ENCODE data around the gene SLC12A3.

The SLC12A3 gene

DNA sequence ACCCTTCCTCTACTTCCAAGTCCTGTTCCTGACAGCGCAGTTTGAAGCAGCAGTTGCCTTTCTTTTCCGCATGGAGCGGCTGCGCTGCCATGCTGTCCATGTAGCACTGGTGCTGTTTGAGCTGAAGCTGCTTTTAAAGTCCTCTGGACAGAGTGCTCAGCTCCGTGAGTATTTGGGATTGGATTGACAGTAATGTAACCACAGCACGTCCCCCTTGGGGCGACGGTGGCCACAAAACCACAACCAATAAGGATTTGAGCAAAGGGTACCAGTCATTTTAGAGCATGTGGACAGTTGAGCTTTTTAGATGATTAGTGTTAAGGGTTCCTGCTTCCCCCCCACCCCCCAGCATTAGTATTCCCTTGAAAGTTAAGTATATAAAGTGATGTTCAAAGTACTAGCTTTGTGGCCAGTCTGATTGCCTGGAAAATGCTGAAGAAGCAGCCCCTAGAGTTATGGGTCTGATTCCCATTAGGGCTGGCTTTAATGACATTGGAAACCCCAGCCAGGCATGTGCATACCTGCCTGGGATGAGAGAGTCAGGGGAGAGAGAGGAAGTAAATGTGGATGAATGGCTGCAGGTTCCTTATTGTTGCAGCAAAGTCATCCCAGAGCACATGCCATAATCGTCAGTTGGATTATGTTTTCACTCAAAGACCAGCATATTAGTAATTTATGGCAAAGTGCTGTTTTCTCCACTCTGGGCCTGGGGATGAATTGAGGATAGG, 31.6 kb upstream of the SLC12A3 start:
- Histone ChIP-seq H3K4me1 (ENCODE audit: control insufficient read depth in 1 of 2, insufficient read depth in 2 of 2, low read length in 2 of 2) (no peaks in the 10 kb centered on the region), H3K36me3 (ENCODE audit: control insufficient read depth in 1 of 2, insufficient read depth in 2 of 2, low read length in 2 of 2) (peaks cover 50 to 76% of the 10 kb centered on the region in 2 donors), H3K27me3 (ENCODE audit: low read depth, low read length) (no peaks in the 10 kb centered on the region), H3K27ac (ENCODE audit: low read length) (no peak overlapping the region), H3K9me3 (ENCODE audit: control insufficient read depth in 1 of 2, low read length in 2 of 2) (no peaks in the 10 kb centered on the region), H3K4me3 (ENCODE audit: low read depth in 1 of 2, low read length in 2 of 2) (no peak overlapping the region)

DNA sequence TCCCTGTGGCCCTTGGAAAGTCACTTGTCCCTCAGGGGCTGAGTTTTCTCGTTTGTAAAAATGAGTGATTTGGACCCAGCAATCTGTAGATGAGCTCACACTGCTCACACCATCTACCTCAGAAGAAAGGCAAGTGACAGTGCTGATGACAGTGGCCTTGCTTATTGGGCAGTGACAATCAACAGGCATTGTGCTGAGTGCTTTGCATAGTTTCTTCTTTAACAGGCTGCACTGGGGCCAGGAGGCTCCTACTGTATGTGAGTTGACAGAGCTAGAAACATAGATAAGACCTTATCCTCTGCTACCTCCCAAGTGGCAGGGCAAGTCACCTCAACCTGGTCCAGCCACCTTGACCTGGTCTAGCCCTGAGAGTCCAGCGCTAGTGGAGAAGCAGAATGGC, 29.7 kb upstream of the SLC12A3 start:
- H3K4me1 ChIP-seq (ENCODE audit: control insufficient read depth in 1 of 2, insufficient read depth in 2 of 2, low read length in 2 of 2) = no peaks in the 10 kb centered on the region
- no peaks in the 10 kb centered on the region for H3K9me3 ChIP-seq (ENCODE audit: control insufficient read depth in 1 of 2, low read length in 2 of 2)
- no peak overlapping the region for H3K4me3 ChIP-seq (ENCODE audit: low read depth in 1 of 2, low read length in 2 of 2)
- peaks cover 56 to 82% of the 10 kb centered on the region in 2 donors for H3K36me3 ChIP-seq (ENCODE audit: control insufficient read depth in 1 of 2, insufficient read depth in 2 of 2, low read length in 2 of 2)
- no peak overlapping the region for H3K27ac ChIP-seq (ENCODE audit: low read length)
- no peaks in the 10 kb centered on the region for H3K27me3 ChIP-seq (ENCODE audit: low read depth, low read length)

DNA sequence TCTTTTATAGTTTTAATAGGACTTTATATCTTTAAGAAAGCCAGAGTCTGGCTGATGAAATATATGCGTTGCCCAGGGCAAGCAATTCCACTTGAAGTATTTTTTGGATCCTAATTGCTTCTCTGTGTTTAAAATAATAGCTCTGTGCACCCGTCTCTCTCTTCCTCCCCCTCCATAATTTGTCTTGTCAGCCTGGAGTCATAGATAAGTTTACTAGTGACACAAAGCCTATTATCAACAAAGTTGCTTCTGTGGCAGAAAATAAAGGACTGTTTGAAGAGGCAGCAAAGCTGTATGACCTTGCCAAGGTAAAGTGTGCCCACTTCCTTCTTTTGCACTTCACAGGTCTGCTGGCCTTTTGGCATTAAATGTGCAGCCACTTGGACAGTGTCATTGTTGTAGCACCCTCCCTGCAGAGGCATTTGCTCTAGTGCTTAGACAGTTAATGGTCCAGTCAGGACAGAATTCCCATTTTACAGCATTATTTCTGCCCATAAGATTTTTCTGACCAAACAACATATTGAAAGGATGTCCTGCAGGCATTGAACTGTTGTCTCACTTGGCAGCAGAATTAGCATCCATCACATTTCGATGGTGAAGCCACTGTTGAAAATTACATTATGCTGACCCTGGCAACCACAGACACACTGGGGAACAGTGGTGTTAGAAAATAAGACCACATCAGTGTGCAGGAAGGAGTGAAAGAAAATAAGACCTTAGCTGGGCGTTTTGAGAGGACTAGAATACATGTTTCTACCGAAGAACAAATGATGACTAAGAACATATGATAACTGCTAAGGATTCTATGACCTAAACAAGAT, 28.4 kb upstream of the SLC12A3 start:
- Histone ChIP-seq H3K36me3 (ENCODE audit: control insufficient read depth in 1 of 2, insufficient read depth in 2 of 2, low read length in 2 of 2) (peaks cover 64 to 81% of the 10 kb centered on the region in 2 donors), H3K27me3 (ENCODE audit: low read depth, low read length) (no peaks in the 10 kb centered on the region), H3K27ac (ENCODE audit: low read length) (no peak overlapping the region), H3K4me3 (ENCODE audit: low read depth in 1 of 2, low read length in 2 of 2) (no peak overlapping the region), H3K9me3 (ENCODE audit: control insufficient read depth in 1 of 2, low read length in 2 of 2) (no peaks in the 10 kb centered on the region), H3K4me1 (ENCODE audit: control insufficient read depth in 1 of 2, insufficient read depth in 2 of 2, low read length in 2 of 2) (no peaks in the 10 kb centered on the region)

DNA sequence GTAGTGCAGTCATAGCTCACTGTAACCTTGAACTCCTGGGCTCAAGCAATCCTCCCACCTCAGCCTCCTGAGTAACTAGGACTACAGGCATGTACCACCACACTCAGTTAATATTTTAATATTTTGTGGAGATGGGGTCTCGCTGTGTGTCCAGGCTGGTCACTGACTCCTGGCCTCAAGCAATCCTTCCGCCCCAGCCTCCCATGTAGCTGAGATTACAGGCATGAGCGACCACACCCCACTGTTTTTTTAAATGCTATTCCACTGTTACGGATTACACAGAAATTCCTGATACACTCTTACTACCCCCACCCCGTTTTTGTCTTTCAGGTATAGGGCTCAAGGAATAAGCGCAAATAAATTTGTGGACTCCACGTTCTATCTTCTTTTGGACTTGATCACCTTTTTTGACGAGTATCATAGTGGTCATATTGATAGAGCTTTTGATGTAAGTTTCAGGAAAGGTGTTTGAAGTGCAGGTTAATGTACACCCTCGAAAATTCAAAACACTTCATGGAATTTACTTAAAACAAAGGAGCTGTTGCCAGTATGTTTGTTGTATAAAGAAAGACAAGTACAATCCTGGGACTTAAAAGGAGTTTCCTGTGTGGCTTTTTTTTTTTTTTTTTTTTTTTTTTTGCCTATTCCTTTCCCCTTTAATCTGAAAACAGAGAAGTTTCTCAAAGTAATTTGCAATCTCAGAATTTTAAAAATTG, 26.2 kb upstream of the SLC12A3 start:
- Histone ChIP-seq H3K36me3 (ENCODE audit: control insufficient read depth in 1 of 2, insufficient read depth in 2 of 2, low read length in 2 of 2) (peaks cover 49 to 77% of the 10 kb centered on the region in 2 donors), H3K4me1 (ENCODE audit: control insufficient read depth in 1 of 2, insufficient read depth in 2 of 2, low read length in 2 of 2) (no peaks in the 10 kb centered on the region), H3K27me3 (ENCODE audit: low read depth, low read length) (no peaks in the 10 kb centered on the region), H3K9me3 (ENCODE audit: control insufficient read depth in 1 of 2, low read length in 2 of 2) (no peaks in the 10 kb centered on the region), H3K27ac (ENCODE audit: low read length) (no peak overlapping the region), H3K4me3 (ENCODE audit: low read depth in 1 of 2, low read length in 2 of 2) (no peak overlapping the region)

DNA sequence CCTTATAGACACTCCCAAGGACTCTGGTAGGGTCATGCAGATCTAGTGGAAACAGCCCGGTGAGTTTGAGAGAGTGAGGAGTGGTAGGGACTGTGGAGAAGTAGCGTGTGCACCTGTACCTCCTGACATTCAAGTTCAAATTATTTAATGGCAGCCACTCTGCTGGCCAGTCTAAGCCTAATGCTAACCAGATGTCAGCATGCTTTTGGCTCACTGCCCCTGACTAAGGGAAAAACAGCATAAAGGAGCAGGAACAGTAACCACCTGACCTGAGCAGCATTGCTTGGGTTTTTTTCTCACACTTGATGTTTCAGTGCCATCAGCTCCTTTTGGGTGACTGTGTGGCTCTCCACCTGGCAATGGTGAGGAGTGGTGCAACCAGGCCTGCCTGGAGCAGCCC, 23.8 kb upstream of the SLC12A3 start:
- no peaks in the 10 kb centered on the region for H3K27me3 ChIP-seq (ENCODE audit: low read depth, low read length)
- no peaks in the 10 kb centered on the region for H3K4me1 ChIP-seq (ENCODE audit: control insufficient read depth in 1 of 2, insufficient read depth in 2 of 2, low read length in 2 of 2)
- peaks cover 35 to 76% of the 10 kb centered on the region in 2 donors for H3K36me3 ChIP-seq (ENCODE audit: control insufficient read depth in 1 of 2, insufficient read depth in 2 of 2, low read length in 2 of 2)
- no peaks in the 10 kb centered on the region for H3K9me3 ChIP-seq (ENCODE audit: control insufficient read depth in 1 of 2, low read length in 2 of 2)
- no peak overlapping the region for H3K27ac ChIP-seq (ENCODE audit: low read length)
- no peak overlapping the region for H3K4me3 ChIP-seq (ENCODE audit: low read depth in 1 of 2, low read length in 2 of 2)

DNA sequence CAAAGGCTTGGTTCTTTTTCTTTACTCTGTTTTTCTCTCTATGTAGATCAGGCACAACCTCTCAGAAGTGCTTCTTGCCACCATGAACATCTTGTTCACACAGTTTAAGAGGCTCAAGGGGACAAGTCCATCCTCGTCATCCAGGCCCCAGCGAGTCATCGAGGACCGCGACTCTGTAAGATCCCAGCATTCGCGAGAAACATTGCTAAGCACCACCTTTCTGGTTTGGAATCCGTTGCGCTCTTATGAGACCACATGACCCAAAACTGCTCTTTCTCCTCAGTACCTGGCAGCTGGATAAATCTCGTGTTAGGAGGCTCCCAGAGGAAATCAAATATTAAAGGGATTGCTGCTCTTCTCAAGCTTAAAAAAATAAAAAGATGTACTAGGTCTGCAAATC, 23.3 kb upstream of the SLC12A3 start:
- no peaks in the 10 kb centered on the region for H3K27me3 ChIP-seq (ENCODE audit: low read depth, low read length)
- H3K36me3 ChIP-seq (ENCODE audit: control insufficient read depth in 1 of 2, insufficient read depth in 2 of 2, low read length in 2 of 2) = peaks cover 35 to 72% of the 10 kb centered on the region in 2 donors
- no peaks in the 10 kb centered on the region for H3K4me1 ChIP-seq (ENCODE audit: control insufficient read depth in 1 of 2, insufficient read depth in 2 of 2, low read length in 2 of 2)
- H3K27ac ChIP-seq (ENCODE audit: low read length) = no peak overlapping the region
- H3K4me3 ChIP-seq (ENCODE audit: low read depth in 1 of 2, low read length in 2 of 2) = no peak overlapping the region
- H3K9me3 ChIP-seq (ENCODE audit: control insufficient read depth in 1 of 2, low read length in 2 of 2) = no peaks in the 10 kb centered on the region

DNA sequence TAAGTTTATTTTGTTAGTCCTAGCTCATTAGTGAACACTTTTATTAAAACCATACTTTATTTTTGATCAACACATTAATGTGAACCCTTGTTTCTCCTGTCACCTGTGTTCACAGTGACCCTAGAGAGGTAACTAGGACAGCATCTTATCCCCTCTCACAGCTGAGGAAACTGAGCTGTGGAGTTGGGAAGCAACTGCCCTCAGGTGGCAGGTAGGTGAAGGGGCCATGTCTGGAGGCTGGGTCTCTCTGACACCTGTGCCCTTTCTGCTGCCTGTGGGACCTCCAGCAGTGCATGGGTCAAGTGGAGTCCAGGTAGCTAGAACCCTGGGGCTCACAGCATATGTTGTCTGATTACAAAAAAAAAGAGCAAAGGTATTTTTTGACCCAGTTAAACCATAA, 22.9 kb upstream of the SLC12A3 start:
- H3K27ac ChIP-seq (ENCODE audit: low read length) = no peak overlapping the region
- H3K9me3 ChIP-seq (ENCODE audit: control insufficient read depth in 1 of 2, low read length in 2 of 2) = no peaks in the 10 kb centered on the region
- H3K4me1 ChIP-seq (ENCODE audit: control insufficient read depth in 1 of 2, insufficient read depth in 2 of 2, low read length in 2 of 2) = no peaks in the 10 kb centered on the region
- H3K4me3 ChIP-seq (ENCODE audit: low read depth in 1 of 2, low read length in 2 of 2) = no peak overlapping the region
- peaks cover 35 to 67% of the 10 kb centered on the region in 2 donors for H3K36me3 ChIP-seq (ENCODE audit: control insufficient read depth in 1 of 2, insufficient read depth in 2 of 2, low read length in 2 of 2)
- H3K27me3 ChIP-seq (ENCODE audit: low read depth, low read length) = no peaks in the 10 kb centered on the region

DNA sequence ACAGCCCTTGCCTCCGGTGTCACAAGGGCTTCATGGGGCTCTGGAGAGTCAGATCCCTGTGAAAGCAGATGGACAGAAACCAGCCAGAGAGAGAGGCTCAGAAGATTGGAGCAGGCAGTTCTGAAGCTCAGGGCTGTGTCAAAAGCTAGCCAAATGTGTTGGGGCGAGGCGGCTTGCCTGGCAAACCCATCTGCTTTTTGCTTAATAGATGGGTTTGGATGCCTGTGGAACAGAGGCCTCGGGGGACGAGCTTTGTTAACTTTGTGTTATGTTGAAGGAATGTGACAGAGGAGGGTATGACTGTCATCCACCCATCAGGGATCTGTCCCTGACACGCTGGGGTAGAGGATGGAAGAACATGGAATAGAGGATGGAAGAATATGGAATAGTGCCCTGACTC, 21.0 kb upstream of the SLC12A3 start:
- Histone ChIP-seq H3K27me3 (ENCODE audit: low read depth, low read length) (no peaks in the 10 kb centered on the region), H3K4me3 (ENCODE audit: low read depth in 1 of 2, low read length in 2 of 2) (no peak overlapping the region), H3K4me1 (ENCODE audit: control insufficient read depth in 1 of 2, insufficient read depth in 2 of 2, low read length in 2 of 2) (peaks cover 0 to 4% of the 10 kb centered on the region in 2 donors), H3K27ac (ENCODE audit: low read length) (no peak overlapping the region), H3K9me3 (ENCODE audit: control insufficient read depth in 1 of 2, low read length in 2 of 2) (no peaks in the 10 kb centered on the region), H3K36me3 (ENCODE audit: control insufficient read depth in 1 of 2, insufficient read depth in 2 of 2, low read length in 2 of 2) (peaks cover 22 to 49% of the 10 kb centered on the region in 2 donors)

DNA sequence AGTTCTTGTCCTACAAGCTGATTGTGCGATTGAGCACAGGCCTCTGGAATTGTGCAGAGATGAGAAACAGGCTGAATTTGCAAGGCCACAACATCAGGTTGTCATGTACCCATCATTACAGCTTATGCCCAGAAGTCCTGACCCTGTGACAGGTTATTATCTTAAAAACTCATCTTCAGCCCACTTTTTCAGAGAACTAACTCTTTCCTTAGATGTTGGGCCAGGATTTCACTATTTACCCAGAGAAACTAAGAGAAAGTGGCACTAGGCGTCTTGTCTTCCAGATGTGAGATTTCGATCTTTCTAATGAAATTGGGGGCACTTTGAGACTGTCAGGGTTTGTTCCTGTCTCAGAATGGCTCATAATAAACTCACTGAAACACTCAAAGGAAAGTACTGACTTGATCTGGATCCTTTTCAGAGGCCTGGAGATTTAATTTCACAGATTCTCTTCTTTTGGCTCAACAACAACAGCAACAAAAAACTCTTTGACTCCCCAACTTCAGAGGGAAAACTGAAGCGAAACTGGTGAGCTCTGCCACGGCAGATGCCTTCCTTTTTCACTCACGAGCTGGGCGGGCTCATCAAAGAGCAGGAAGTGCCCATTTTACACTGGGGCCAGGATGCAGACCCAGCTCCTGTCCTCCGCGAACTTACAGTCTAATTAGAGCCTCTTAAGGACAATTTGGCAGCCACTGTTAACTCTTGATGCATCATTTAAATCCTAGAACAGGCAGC, 17.7 kb upstream of the SLC12A3 start:
- Histone ChIP-seq H3K9me3 (ENCODE audit: control insufficient read depth in 1 of 2, low read length in 2 of 2) (no peaks in the 10 kb centered on the region), H3K27ac (ENCODE audit: low read length) (no peak overlapping the region), H3K36me3 (ENCODE audit: control insufficient read depth in 1 of 2, insufficient read depth in 2 of 2, low read length in 2 of 2) (peaks cover 4 to 25% of the 10 kb centered on the region in 2 donors), H3K27me3 (ENCODE audit: low read depth, low read length) (no peaks in the 10 kb centered on the region), H3K4me1 (ENCODE audit: control insufficient read depth in 1 of 2, insufficient read depth in 2 of 2, low read length in 2 of 2) (peaks cover 0 to 8% of the 10 kb centered on the region in 2 donors), H3K4me3 (ENCODE audit: low read depth in 1 of 2, low read length in 2 of 2) (no peak overlapping the region)

DNA sequence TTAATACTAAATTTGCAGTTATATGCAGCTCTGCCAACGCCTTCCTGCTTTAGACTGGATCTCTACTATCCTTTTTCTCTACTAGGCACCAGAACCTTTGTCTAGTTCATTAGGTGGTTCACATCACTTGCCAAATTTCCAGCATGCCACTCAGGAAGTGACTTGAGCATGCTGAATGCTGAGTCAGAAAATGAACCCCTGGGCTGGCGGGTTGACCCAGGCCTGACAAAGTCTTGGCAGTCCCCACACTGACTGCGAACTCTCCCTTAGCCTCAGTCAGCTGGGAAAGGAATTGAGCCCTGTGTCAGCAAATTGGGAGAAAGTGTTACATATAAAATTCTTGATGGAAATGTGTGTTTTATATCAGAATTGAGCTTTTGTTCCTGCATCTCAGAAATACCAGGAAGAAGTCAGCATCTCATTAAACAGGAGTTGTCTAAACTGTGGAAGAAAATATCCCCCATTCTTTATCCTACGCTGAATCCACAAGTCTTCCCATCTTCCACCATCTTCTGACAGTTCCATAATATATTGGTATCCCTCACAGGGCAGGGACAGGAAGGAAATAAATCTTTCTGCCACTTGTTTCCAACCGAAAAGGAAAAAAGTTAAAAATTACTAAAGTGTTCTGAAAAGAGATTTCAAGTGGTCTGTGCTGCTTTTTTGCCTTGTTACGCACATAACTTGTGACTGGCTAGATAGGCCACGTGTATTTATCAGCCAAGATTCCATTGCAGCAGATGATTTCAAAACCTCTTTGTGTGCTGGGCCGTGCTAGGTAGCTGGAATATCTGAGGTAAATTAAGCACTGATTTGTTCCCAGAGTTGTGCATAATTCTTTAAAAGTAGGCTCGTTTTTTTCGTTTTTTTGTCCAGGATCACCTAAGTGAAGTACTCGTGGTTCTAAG, 16.7 kb upstream of the SLC12A3 start:
- H3K27ac ChIP-seq (ENCODE audit: low read length) = no peak overlapping the region

More for the DNA sequence above, 16.7 kb upstream of the SLC12A3 start:
- Histone ChIP-seq H3K4me3 (ENCODE audit: low read depth in 1 of 2, low read length in 2 of 2) (no peak overlapping the region), H3K27me3 (ENCODE audit: low read depth, low read length) (no peaks in the 10 kb centered on the region), H3K36me3 (ENCODE audit: control insufficient read depth in 1 of 2, insufficient read depth in 2 of 2, low read length in 2 of 2) (peaks cover 4 to 17% of the 10 kb centered on the region in 2 donors), H3K4me1 (ENCODE audit: control insufficient read depth in 1 of 2, insufficient read depth in 2 of 2, low read length in 2 of 2) (peaks cover 0 to 8% of the 10 kb centered on the region in 2 donors), H3K9me3 (ENCODE audit: control insufficient read depth in 1 of 2, low read length in 2 of 2) (no peaks in the 10 kb centered on the region)
